Progenitor cell of endocrine pancreas (in vitro differentiated cells): ENCODE measurements around the gene TMEM39A. TPM values are rescaled to one million over a fixed set of nuclear protein-coding genes. Genes with fewer than 3 reads are reported as not detected.

Experiments
- DNase-seq: peaks from one replicate; pipeline ENCODE4 v3.0.0; 2021; ENCODE audit warnings: low spot score; ENCODE audit not compliant: unreplicated experiment
- H3K27ac Mint-ChIP-seq: 2 replicates; pipeline ENCODE4 v1.8.0; 2021; ENCODE audit warnings: mild to moderate bottlenecking, moderate library complexity, mixed read lengths
- H3K27me3 Mint-ChIP-seq: 2 replicates; pipeline ENCODE4 v1.8.0; 2021; ENCODE audit warnings: mixed read lengths
- H3K36me3 Mint-ChIP-seq: 2 replicates; pipeline ENCODE4 v1.8.0; 2022; ENCODE audit warnings: mixed read lengths; ENCODE audit not compliant: insufficient read depth
- H3K4me1 Mint-ChIP-seq: 2 replicates; pipeline ENCODE4 v1.8.0; 2021; ENCODE audit warnings: low read depth, mixed read lengths
- H3K4me3 Mint-ChIP-seq: 2 replicates; pipeline ENCODE4 v1.8.0; 2021; ENCODE audit warnings: low read depth, mild to moderate bottlenecking, moderate library complexity, mixed read lengths
- H3K9me3 Mint-ChIP-seq: 2 replicates; pipeline ENCODE4 v1.8.0; 2021; ENCODE audit warnings: low read depth, mixed read lengths
- total RNA-seq: library from RNA; stranded (reverse); gene quantifications from 2 replicates; pipeline ENCODE4 v1.2.1, GENCODE V29; 2021
- TF ChIP-seq, protein P1 (sequence below): fragments of 200-600 bp; sonication (generic); IDR thresholded peaks from one replicate; pipeline ENCODE4 v1.5.0; 2021; ENCODE audit warnings: antibody characterized with exemption, mild to moderate bottlenecking; ENCODE audit not compliant: unreplicated experiment

The TMEM39A gene
- total RNA-seq, 1 donor from 2014 or later: 51.6 TPM

DNA sequence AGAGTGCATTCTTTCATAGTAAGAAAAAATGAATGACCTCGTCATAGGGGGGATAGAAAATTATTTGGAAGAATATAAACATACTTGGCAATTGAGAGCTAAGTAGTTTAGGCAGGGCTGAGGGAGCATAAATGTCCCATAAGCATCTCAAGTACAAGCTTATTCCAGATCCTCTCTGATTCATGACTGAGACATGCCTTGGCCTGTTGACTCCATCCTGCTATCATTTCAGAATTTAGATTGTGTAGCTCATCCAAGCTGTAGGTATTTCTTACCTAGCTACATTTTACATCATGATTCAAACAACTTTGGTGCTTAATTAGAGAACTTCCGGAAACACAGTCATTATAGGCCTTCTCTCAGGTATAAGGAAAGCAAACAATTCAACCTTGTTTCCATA is 17.7 kb upstream of the TMEM39A start:
- Mint-ChIP-seq H3K27ac (no peak overlapping the region), H3K4me1 (no peaks in the 10 kb centered on the region), H3K4me3 (no peak overlapping the region), H3K36me3 (peaks cover 18% of the 10 kb centered on the region), H3K27me3 (no peaks in the 10 kb centered on the region), H3K9me3 (no peaks in the 10 kb centered on the region)
- DNase-seq: no peak
- TF ChIP-seq, protein P1, sequence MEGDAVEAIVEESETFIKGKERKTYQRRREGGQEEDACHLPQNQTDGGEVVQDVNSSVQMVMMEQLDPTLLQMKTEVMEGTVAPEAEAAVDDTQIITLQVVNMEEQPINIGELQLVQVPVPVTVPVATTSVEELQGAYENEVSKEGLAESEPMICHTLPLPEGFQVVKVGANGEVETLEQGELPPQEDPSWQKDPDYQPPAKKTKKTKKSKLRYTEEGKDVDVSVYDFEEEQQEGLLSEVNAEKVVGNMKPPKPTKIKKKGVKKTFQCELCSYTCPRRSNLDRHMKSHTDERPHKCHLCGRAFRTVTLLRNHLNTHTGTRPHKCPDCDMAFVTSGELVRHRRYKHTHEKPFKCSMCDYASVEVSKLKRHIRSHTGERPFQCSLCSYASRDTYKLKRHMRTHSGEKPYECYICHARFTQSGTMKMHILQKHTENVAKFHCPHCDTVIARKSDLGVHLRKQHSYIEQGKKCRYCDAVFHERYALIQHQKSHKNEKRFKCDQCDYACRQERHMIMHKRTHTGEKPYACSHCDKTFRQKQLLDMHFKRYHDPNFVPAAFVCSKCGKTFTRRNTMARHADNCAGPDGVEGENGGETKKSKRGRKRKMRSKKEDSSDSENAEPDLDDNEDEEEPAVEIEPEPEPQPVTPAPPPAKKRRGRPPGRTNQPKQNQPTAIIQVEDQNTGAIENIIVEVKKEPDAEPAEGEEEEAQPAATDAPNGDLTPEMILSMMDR: no peak

DNA sequence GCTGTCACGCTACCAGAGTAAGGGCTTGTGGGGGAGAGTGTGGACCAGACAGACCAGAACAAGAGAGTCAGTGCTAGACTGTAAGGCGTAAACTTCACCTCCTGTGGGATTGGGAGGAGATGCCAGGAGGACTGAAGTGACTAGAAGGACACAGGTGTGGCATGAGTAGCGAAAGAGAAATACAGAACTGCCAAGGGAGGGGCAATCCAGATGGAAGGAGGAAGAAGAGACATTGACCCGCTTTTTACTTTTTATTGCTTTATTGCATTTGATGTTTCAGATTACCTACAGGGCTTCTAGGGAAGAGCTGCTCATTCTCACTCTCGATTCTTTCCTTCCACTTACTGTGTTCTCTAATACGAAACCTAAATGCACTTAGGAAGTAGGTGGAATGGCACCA is 7.5 kb upstream of the TMEM39A start:
- no peak overlapping the region for H3K27ac Mint-ChIP-seq
- TF ChIP-seq, protein P1: no peak
- peak overlapping the region; percentile 15 for H3K4me3 Mint-ChIP-seq
- no peaks in the 10 kb centered on the region for H3K9me3 Mint-ChIP-seq
- H3K36me3 Mint-ChIP-seq: peaks cover 4% of the 10 kb centered on the region
- peaks cover 4% of the 10 kb centered on the region for H3K27me3 Mint-ChIP-seq
- no peak for DNase-seq
- H3K4me1 Mint-ChIP-seq: peaks cover 15% of the 10 kb centered on the region

DNA sequence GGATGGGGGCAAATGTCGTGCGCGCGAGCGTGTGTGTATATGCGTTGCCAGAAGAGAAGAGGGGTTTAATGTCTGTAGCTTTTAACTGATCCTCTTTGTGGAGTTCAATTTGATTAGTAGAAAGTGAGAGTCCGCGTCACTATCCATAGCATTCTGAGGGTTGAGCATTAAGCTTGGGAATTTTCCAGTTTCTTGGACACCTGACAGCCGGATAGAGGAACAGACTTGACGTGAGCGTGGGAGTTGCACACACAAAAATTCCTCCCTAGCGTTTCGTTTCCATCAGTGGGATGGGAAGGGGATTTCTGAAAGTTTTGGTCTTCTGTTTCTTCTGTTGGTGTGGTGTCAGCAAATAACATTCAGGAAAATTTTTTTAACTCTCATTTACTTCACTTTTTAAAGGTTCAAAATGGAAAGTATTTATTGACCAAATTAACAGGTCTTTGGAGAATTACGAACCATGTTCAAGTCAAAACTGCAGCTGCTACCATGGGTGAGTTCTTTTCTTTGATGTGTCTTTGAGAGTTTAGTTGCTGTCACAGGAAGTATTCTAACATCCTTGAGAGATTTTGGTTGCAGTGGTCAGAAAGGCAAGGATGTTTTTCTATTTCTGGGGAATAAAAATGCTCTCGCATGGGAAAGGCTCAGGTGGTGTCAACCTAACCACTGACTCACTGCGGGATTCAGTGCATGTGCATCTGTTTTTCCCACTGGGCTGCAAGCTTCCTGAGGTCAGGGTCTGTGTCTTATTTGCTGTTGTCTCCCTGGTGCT is 6.2 kb upstream of the TMEM39A start:
- Mint-ChIP-seq H3K27me3 (peaks cover 4% of the 10 kb centered on the region), H3K4me3 (peak overlapping the region; percentile 89), H3K36me3 (no peaks in the 10 kb centered on the region), H3K9me3 (no peaks in the 10 kb centered on the region), H3K27ac (peak overlapping the region; percentile 91), H3K4me1 (peaks cover 15% of the 10 kb centered on the region)
- DNase-seq: no peak
- TF ChIP-seq, protein P1: no peak

DNA sequence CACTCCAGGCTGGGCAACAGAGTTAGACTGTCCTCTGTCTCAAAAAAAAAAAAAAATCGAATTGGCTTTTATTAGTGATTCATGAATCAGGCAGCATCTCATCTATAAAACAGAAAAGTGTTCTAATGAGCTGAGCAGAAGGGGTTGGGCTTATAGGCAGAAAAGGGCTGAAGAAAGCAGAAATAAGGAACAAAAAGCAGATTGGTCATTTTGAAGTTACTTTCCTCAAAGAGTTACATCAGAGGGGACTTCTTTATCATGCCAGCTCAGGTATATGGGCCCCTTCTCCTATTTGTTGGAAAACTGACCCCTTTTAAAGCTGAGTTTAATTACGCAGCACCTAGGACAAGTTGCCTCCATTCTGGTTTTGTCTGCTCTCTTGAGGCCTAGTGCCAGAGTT is 4.6 kb upstream of the TMEM39A start:
- peak overlapping the region; percentile 89 for H3K4me3 Mint-ChIP-seq

DNA sequence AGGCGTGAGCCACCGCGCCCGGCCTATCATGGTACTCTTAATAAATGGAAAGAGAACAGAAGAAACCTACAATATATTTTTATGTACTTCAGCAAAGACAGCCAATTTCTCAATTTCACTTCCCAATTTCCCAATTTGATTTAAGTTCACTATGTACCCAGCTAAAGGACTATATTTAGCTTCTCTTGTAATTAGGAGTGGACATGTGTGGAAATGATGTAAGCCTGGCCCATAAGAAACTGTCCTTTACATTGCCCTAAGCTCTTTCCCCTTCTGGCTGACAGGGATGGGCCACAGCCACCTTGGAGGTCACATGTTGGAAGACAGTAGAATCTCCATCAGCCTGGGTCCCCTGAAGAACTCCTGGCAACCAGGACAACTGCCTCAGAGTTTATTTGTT is 6.2 kb downstream of the TMEM39A start:
- Mint-ChIP-seq H3K9me3 (no peaks in the 10 kb centered on the region), H3K4me1 (peaks cover 2% of the 10 kb centered on the region), H3K4me3 (no peak overlapping the region), H3K27ac (no peak overlapping the region), H3K36me3 (peaks cover 11% of the 10 kb centered on the region), H3K27me3 (no peaks in the 10 kb centered on the region)
- DNase-seq: no peak
- TF ChIP-seq, protein P1: no peak

More for the DNA sequence above, 4.6 kb upstream of the TMEM39A start:
- DNase-seq: no peak
- H3K27ac Mint-ChIP-seq: no peak overlapping the region
- H3K36me3 Mint-ChIP-seq: no peaks in the 10 kb centered on the region
- TF ChIP-seq, protein P1: no peak
- peaks cover 21% of the 10 kb centered on the region for H3K4me1 Mint-ChIP-seq
- peaks cover 4% of the 10 kb centered on the region for H3K9me3 Mint-ChIP-seq
- peaks cover 4% of the 10 kb centered on the region for H3K27me3 Mint-ChIP-seq
